IPS-18a (cell line): ENCODE measurements around the gene ZNF829.
A peak's percentile ranks its signal among the peaks of the same experiment; 100 is the strongest.

Source experiments
- H3K27ac ChIP-seq: one replicate; pipeline ENCODE4 v1.5.1; 2013; ENCODE audit warnings: low read length
- H3K27me3 ChIP-seq: one replicate; pipeline ENCODE4 v1.6.1; 2013; ENCODE audit warnings: mild to moderate bottlenecking, low read length; ENCODE audit not compliant: control insufficient read depth, insufficient read depth
- H3K36me3 ChIP-seq: one replicate; pipeline ENCODE4 v1.6.1; 2013; ENCODE audit warnings: low read depth, low read length; ENCODE audit not compliant: control insufficient read depth
- H3K4me1 ChIP-seq: one replicate; pipeline ENCODE4 v1.6.1; 2013; ENCODE audit warnings: low read depth, low read length; ENCODE audit not compliant: control insufficient read depth
- H3K4me3 ChIP-seq: one replicate; pipeline ENCODE4 v1.5.1; 2013; ENCODE audit warnings: low read length
- H3K9ac ChIP-seq: one replicate; pipeline ENCODE4 v1.6.1; 2013; ENCODE audit warnings: mild to moderate bottlenecking, low read length, moderate library complexity
- H3K9me3 ChIP-seq: one replicate; pipeline ENCODE4 v1.6.1; 2013; ENCODE audit warnings: low read depth, low read length; ENCODE audit not compliant: control insufficient read depth

The ZNF829 gene

DNA sequence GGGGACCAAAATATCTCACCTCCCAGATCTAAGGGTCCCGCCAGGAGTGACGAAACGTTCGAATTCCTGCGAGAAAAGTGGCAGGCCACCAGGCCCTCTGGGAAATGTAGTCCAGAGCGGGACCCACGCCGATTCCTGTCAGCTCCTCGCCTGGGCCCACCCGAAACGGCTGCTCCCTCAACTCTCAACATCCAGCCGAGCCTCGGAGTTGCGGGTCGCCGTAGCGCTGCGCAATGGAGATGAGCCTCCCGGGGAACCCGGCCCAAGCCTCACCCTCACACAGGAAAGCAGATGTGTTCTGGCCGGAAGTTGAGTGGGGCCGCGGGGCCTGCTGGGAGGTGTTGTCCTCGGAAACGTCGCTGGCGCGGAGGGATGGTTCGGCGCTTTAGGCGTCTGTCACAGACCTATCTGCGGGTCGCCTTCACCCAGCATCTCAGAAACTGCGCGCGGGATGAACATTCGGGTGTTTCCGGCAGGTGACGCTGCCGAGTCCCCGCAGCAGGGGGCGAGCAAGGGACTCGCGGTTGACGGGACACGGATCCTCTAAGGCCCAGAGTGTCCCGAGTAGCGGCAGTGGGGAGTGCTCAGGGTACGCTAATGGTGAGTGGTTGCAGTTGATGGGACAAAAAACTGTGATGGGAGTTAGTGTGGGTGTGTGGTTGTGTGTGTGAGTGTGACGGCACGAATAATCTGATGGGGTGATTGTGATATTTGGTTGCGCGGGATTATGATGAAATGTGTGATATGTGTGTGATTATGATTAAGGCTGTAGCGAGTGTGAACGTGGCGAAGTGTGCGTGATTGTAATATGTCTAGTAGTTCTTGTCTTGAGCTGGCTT is at the start of gene ZNF829, which contains the start of gene ZNF568:
TSS of gene ZNF829 (minus strand) at position 300 of the 839 bp plus-strand sequence. CDS start 1,124 bp downstream, outside the sequence.
TSS of gene ZNF568 (plus strand) at position 341 of the 839 bp plus-strand sequence. CDS start 6,439 bp downstream, outside the sequence.
- Histone ChIP-seq H3K9me3 (peaks cover 26% of the 10 kb centered on the region), H3K27ac (no peak within 1 kb of the TSS), H3K36me3 (no peaks in the 10 kb centered on the region), H3K9ac (peak within 1 kb of the TSS; percentile 72), H3K4me3 (peak within 1 kb of the TSS; percentile 88), H3K4me1 (peaks cover 4% of the 10 kb centered on the region), H3K27me3 (no peaks in the 10 kb centered on the region)

DNA sequence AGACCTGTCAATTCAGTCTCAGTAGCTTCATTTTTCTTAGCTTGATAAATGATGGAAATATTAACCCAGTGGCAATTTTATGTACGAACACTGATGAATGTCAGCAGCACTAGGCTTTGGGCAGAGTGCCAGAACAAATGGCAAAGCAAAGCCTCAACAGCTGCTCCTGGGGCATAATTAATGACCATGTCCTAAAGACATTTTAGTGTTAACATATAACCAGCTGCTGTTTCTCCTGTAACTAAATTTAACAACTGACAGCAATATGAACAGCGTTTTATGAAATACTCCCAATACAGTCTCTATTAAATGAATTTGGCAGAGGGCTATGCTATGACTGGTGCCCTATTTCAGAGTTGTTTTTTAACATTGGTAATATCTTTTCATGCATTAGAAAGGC is 47.2 kb upstream of the ZNF829 start:
- no peak overlapping the region for H3K9ac ChIP-seq
- H3K4me3 ChIP-seq: no peak overlapping the region
- peaks cover 37% of the 10 kb centered on the region for H3K9me3 ChIP-seq
- no peaks in the 10 kb centered on the region for H3K27me3 ChIP-seq
- H3K27ac ChIP-seq: no peak overlapping the region
- no peaks in the 10 kb centered on the region for H3K4me1 ChIP-seq
- H3K36me3 ChIP-seq: no peaks in the 10 kb centered on the region

DNA sequence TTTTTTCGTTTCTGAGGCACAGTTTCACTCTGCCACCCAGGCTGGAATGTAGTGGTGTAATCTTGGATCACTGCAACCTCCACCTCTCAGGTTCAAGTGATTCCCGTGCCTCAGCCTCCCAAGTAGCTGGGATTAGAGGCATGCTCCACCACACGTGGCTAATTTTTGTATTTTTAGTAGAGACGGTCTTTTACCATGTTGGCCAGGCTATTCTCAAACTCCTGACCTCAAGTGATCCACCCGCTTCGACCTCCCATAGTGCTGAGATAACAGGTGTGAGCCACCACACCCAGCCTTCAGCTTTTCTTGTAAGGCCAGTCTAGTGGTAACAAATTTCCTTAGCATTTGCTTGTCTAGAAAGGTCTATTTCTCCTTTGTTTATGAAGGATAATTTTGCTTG is 46.3 kb upstream of the ZNF829 start:
- Histone ChIP-seq H3K27ac (no peak overlapping the region), H3K4me3 (no peak overlapping the region), H3K4me1 (no peaks in the 10 kb centered on the region), H3K36me3 (no peaks in the 10 kb centered on the region), H3K9ac (no peak overlapping the region), H3K9me3 (peaks cover 41% of the 10 kb centered on the region), H3K27me3 (no peaks in the 10 kb centered on the region)

DNA sequence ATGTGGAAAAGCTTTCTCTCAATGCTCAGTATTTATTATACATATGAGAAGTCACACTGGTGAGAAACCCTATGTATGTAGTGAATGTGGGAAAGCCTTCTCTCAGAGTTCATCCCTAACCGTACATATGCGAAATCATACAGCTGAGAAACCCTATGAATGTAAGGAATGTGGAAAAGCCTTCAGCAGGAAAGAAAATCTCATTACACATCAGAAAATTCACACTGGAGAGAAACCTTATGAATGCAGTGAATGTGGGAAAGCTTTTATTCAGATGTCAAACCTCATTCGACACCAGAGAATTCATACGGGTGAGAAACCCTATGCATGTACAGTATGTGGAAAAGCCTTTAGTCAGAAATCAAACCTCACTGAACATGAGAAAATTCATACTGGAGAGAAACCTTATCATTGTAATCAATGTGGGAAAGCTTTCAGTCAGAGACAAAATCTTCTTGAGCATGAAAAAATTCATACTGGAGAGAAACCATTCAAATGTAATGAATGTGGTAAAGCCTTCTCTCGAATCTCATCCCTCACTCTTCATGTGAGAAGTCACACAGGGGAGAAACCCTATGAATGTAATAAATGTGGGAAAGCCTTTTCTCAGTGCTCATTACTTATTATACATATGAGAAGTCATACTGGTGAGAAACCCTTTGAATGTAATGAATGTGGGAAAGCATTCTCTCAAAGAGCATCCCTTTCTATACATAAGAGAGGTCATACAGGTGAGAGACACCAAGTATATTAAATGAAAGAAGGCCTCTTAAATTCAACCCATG is 34.4 kb upstream of the ZNF829 start:
- Histone ChIP-seq H3K4me1 (no peaks in the 10 kb centered on the region), H3K36me3 (peaks cover 4% of the 10 kb centered on the region), H3K9ac (no peak overlapping the region), H3K27me3 (no peaks in the 10 kb centered on the region), H3K9me3 (peaks cover 58% of the 10 kb centered on the region), H3K4me3 (no peak overlapping the region), H3K27ac (no peak overlapping the region)

DNA sequence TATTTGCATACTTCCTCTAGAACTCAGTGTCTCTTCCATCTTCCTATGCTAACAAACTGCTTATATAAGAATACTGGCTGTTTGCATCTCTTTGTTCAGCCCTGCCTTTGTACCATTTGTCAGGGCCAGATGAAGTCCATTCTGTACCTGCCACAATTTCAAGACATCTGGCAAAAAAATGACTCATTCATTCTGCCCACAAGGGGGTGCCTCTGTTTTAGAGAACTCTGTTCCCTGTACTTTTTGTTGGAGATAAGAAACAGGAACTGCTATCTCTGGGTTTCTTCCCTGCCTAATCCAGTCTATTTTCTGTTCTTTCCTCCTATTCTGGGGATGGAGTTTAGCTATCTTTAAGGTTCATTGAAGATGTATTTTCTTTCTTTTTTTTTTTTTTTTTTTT is 23.1 kb upstream of the ZNF829 start:
- H3K27ac ChIP-seq: no peak overlapping the region
- no peaks in the 10 kb centered on the region for H3K27me3 ChIP-seq
- no peak overlapping the region for H3K9ac ChIP-seq
- H3K9me3 ChIP-seq: peaks cover 58% of the 10 kb centered on the region
- H3K4me3 ChIP-seq: no peak overlapping the region
- peaks cover 4% of the 10 kb centered on the region for H3K36me3 ChIP-seq
- no peaks in the 10 kb centered on the region for H3K4me1 ChIP-seq

DNA sequence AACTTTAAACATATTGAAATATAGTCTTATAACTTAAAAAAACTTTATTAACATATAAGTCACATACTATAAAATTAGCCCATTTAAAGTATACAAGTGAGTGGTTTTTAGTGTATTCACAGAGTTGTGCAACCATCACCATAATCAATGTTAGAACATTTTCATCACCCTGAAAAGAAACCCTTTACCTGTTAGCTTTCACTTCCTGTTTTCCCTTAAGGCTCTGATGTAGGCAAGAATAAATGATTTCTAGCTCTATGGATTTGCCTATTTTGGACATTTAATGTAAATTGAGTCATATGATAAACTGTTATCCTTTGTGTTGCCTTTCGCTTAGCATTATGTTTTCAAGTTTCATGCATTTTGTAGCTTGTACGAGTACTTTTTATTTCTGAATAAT is 15.6 kb upstream of the ZNF829 start:
- Histone ChIP-seq H3K4me1 (no peaks in the 10 kb centered on the region), H3K27ac (no peak overlapping the region), H3K9ac (no peak overlapping the region), H3K27me3 (no peaks in the 10 kb centered on the region), H3K36me3 (no peaks in the 10 kb centered on the region), H3K9me3 (peaks cover 58% of the 10 kb centered on the region), H3K4me3 (no peak overlapping the region)

DNA sequence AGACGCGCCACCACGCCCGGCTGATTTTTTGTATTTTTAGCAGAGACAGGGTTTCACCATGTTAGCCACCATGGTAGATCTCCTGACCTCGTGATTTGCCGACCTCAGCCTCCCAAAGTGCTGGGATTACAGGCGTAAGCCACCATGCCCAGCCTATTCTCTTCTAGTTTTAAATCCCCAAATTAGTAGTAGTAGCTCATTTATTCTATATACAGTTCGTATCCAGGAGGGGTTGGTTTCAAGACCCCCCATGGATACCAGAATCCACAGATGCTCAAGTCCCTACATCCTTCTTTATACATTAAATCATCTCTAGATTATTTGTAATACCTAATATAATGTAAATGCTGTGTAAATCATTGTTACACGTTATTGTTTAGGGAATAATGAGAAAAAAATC is 2.0 kb upstream of the ZNF829 start:
- no peak overlapping the region for H3K4me3 ChIP-seq
- no peaks in the 10 kb centered on the region for H3K36me3 ChIP-seq
- H3K9ac ChIP-seq: no peak overlapping the region
- no peaks in the 10 kb centered on the region for H3K27me3 ChIP-seq
- H3K4me1 ChIP-seq: peaks cover 4% of the 10 kb centered on the region
- no peak overlapping the region for H3K27ac ChIP-seq
- H3K9me3 ChIP-seq: peaks cover 24% of the 10 kb centered on the region

DNA sequence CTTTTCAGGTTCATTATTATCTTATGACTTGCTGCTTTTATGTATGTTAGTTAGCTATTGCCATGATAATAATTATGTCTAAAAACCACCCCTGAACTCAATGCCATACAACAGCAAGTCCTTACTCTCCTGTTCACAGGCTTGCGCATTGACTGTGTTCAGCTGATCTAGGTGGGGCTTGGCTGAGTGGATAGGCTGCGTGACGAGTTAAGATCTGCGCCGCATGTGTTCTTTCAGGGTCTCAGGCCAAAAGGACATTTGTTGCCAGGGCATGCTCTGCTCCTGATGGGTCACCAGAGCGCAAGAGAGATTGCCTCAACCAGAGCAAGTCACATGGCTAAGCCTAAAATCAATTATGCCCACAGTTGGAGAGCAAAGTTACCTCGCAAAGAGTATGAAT is 900 bp upstream of the ZNF829 start:
- H3K9ac ChIP-seq: peak overlapping the region; percentile 72
- no peaks in the 10 kb centered on the region for H3K27me3 ChIP-seq
- peaks cover 4% of the 10 kb centered on the region for H3K4me1 ChIP-seq
- no peaks in the 10 kb centered on the region for H3K36me3 ChIP-seq
- H3K27ac ChIP-seq: no peak overlapping the region
- H3K9me3 ChIP-seq: peaks cover 26% of the 10 kb centered on the region
- peak overlapping the region; percentile 88 for H3K4me3 ChIP-seq

DNA sequence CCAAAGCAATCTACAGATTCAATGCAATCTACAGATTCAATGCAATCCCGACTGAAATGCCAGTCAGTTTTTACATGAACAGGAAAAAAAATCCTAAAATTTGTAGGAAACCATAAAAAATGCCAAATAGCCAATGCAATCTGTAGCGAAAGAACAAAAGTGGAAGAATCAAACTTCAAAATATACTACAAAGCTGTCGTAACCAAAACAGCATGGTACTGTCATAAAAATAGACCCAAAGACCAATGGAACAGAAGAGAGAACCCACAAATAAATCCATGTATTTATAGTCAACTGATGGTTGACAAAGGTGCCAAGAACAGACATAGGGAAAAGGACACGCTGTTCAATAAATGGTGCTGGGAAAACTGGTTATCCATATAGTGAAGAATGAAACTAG is 17.7 kb downstream of the ZNF829 start:
- H3K9ac ChIP-seq: no peak overlapping the region
- no peak overlapping the region for H3K4me3 ChIP-seq
- H3K27me3 ChIP-seq: no peaks in the 10 kb centered on the region
- no peak overlapping the region for H3K27ac ChIP-seq
- H3K36me3 ChIP-seq: peaks cover 9% of the 10 kb centered on the region
- no peaks in the 10 kb centered on the region for H3K4me1 ChIP-seq
- peaks cover 74% of the 10 kb centered on the region for H3K9me3 ChIP-seq

DNA sequence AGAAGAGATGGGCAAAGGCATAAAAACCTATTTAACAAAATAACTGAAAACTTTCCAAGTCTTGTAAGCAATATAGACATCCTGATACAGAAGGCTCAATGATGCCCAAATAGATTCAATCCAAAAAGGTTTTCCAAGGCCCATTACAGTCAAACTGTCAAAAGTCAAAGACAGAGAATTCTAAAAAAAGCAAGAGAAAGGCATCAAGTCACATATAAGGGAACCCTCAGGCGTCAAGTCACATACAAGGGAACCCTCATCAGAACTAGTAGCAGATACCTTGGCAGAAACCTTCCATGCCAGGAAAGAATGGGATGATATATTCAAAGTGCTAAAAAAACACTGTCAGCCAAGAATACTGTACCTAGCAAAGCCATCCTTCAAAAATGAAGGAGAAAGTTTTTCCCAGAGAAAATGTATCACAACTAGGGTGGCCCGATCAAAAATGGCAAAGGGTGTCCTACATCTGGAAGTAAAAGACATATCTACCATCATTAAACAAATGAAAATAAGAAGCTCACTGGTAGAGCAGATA is 21.2 kb downstream of the ZNF829 start:
- Histone ChIP-seq H3K9me3 (peaks cover 85% of the 10 kb centered on the region), H3K27me3 (no peaks in the 10 kb centered on the region), H3K27ac (no peak overlapping the region), H3K36me3 (peaks cover 17% of the 10 kb centered on the region), H3K4me1 (no peaks in the 10 kb centered on the region), H3K4me3 (no peak overlapping the region), H3K9ac (no peak overlapping the region)

DNA sequence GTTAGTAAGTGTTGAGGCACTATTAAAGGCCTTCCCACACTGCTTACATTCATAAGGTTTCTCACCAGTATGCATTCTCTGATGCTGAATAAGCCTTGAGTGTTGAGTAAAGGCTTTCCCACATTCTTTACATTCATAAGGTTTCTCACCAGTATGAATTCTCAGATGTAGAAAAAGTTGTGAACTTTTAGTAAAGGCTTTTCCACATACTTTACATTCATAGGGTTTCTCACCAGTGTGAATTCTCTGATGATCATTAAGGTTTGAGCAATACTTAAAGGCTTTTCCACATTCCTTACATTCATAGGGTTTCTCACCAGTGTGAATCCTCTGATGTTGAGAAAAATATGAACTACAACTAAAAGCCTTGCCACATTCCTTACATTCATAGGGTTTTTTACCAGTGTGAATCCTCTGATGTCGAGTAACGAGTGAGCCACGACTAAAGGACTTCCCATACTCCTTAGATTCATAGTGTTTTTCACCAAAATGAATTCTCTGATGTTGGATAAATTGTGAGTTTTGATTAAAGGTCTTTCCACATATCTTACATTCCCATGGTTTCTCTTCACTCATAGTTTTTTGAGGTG is 24.2 kb downstream of the ZNF829 start:
- Histone ChIP-seq H3K9me3 (peaks cover 87% of the 10 kb centered on the region), H3K9ac (no peak overlapping the region), H3K4me3 (no peak overlapping the region), H3K36me3 (peaks cover 13% of the 10 kb centered on the region), H3K4me1 (no peaks in the 10 kb centered on the region), H3K27me3 (no peaks in the 10 kb centered on the region), H3K27ac (no peak overlapping the region)
